K562 (cell line): ENCODE data around the gene DTNB. TPM values are rescaled to one million over a fixed set of nuclear protein-coding genes. Genes with fewer than 3 reads are reported as not detected.

Source experiments
- RBM17 ChIP-seq: fragments of 200-400 bp; formaldehyde crosslinking; IDR thresholded peaks from 2 replicates; pipeline ENCODE4 v1.6.1; 2017; ENCODE audit warnings: low read depth, mild to moderate bottlenecking, low read length, borderline replicate concordance
- polyA plus RNA-seq, 8 experiments: library from polyadenylated mRNA; depleted of rRNA in 4 of 8; stranded (reverse) in 5 of 8; unstranded in 3 of 8; fragments of >200 nt; fragmentation: Nextera tagmentation in 2 of 8; fragmentation: Illumina TruSeq in 1 of 8; extraction: Ambion mirVana in 2 of 8; extraction: Trizol in 1 of 8; gene quantifications; 2 replicates each; pipeline versions ENCODE4 v1.2.1 to v1.2.3, GENCODE V29; 2011 to 2014; ENCODE audit warnings: inconsistent platforms in 1 of 8, missing spikeins in 1 of 8
- total RNA-seq, 7 experiments: library from RNA; depleted of rRNA in 6 of 7; stranded (reverse); fragments of >200 nt in 6 of 7; fragmentation: Illumina TruSeq in 2 of 7; extraction: Trizol in 2 of 7; gene quantifications; 2 replicates each; pipeline versions ENCODE4 v1.2.1 to v1.2.3, GENCODE V29; 2011 to 2021; ENCODE audit warnings: low replicate concordance in 1 of 7
- TF ChIP-seq, protein P1 (sequence below), 2 experiments: fragments of 450-650 bp; IDR thresholded peaks; 2 replicates each; pipeline ENCODE4 v1.6.1; 2016; ENCODE audit warnings: mild to moderate bottlenecking in 2 of 2, borderline replicate concordance in 1 of 2, low read depth in 1 of 2, moderate library complexity in 1 of 2

DTNB gene
- total and polyA plus RNA-seq, 9 of the 15 experiments (the other 6 are each of a cell fraction or from before 2014, with no cell fraction given) = 0.18 to 2.0 (median 0.77) TPM; not detected in 2

DNA sequence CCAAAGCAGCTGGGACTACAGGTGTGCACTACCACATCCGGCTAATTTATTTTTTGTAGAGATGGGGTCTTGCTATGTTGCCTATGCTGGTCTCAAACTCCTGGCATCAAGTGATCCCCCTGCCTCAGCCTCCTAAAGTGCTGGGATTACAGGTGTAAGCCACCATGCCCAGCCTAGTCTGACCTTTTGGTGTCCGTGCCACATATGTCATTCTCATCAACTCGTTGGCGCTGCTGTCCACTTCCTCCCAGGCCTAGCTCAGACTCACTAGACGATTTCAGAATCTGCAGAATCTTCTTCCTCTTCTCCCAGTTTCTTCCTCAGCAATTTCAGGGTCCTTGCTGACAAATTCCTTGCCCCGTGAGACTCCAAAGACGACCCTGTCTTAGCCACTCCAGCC is 291.9 kb downstream of the DTNB start (continued):
- TF ChIP-seq, protein P1, sequence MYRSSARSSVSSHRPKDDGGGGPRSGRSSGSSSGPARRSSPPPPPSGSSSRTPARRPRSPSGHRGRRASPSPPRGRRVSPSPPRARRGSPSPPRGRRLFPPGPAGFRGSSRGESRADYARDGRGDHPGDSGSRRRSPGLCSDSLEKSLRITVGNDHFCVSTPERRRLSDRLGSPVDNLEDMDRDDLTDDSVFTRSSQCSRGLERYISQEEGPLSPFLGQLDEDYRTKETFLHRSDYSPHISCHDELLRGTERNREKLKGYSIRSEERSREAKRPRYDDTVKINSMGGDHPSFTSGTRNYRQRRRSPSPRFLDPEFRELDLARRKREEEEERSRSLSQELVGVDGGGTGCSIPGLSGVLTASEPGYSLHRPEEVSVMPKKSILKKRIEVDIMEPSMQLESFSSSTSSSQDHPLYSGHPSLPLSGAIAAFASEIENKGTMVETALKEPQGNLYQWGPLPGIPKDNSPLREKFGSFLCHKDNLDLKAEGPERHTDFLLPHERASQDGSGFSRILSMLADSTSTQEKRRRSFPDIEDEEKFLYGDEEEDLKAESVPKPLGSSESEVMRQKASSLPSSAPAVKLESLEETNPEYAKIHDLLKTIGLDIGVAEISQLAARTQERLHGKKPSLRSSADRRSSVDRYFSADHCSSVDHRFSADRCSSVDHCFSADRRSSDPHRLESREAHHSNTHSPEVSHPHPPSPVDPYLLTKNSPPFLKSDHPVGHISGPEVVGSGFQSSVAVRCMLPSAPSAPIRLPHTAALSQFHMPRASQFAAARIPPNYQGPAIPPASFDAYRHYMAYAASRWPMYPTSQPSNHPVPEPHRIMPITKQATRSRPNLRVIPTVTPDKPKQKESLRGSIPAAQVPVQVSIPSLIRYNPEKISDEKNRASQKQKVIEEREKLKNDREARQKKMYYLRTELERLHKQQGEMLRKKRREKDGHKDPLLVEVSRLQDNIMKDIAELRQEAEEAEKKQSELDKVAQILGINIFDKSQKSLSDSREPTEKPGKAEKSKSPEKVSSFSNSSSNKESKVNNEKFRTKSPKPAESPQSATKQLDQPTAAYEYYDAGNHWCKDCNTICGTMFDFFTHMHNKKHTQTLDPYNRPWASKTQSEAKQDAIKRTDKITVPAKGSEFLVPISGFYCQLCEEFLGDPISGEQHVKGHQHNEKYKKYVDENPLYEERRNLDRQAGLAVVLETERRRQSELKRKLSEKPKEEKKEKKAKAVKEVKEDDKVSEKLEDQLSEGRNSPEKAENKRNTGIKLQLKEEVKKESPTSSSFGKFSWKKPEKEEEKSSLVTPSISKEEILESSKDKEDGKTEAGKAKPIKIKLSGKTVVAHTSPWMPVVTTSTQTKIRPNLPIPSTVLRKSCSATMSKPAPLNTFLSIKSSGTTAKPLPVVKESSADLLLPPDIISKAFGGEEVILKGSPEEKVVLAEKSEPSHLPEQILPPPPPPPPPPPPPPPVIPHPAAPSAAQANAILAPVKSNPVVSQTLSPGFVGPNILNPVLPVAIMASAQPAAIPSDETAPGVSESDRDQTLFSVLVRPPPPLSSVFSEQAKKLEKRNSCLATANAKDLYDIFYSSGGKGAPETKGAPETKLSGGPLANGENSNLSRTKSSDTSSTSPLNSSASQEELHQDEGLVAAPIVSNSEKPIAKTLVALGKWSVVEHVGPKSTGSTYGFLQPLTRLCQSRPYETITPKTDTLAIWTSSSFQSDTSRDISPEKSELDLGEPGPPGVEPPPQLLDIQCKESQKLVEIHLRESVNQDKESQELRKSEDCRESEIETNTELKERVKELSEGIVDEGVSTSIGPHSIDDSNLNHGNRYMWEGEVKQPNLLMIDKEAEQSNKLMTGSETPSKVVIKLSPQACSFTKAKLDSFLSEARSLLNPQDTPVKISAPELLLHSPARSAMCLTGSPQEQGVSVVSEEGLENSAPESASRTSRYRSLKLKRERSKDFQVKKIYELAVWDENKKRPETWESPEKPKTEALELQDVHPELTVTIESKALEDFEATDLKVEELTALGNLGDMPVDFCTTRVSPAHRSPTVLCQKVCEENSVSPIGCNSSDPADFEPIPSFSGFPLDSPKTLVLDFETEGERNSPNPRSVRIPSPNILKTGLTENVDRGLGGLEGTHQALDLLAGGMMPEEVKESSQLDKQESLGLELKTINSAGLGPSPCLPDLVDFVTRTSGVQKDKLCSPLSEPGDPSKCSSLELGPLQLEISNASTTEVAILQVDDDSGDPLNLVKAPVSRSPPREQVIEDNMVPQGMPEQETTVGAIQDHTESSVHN (IDR thresholded peaks at IDR 0.05; ENCODE audit: borderline replicate concordance in 1 of 2, low read depth in 1 of 2) = no peak
- TF ChIP-seq RBM17 = no peak
